GM18870 (cell line): Measurements from ENCODE around the gene CDK12.
"Not testable (repeated sequence)": the region's sequence is repeated elsewhere in the genome, so short reads cannot be mapped to it uniquely, and the experiment has no call there.

Experiments
- ATAC-seq: cut with Tn5 transposase; IDR thresholded peaks from one replicate; pipeline ENCODE4 v1.9.1; 2021; ENCODE audit warnings: moderate library complexity; ENCODE audit not compliant: unreplicated experiment

Gene CDK12

DNA sequence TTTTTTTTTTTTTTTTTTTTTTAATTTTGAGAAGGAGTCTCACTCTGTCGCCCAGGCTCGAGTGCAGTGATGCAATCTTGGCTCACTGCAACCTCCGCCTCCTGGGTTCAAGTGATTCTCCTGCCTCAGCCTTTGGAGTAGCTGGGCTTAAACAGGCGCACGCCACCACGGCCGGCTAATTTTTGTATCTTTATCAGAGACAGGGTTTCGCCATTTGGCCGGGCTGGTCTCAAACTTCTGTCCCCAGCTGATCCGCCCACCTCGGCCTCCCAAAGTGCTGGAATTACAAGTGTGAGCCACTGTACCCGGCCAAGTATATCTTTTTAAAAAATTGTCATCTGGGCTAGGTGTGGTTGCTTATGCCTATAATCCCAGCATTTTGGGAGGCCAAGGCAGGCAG lies 35.6 kb downstream of the CDK12 start:
- ATAC-seq, result not testable (repeated sequence)

GRCh38 chr17:39507511-39507910 lies 46.2 kb downstream of the CDK12 start:
- ATAC-seq, result no peak

- ATAC-seq, result no peak
These were observed 47.7 kb downstream of the CDK12 start for GRCh38 chr17:39508987-39509386.

GRCh38 chr17:39513309-39513708 lies 52.0 kb downstream of the CDK12 start:
- no peak for ATAC-seq

GRCh38 chr17:39513915-39514314 lies 52.6 kb downstream of the CDK12 start:
- ATAC-seq, result no peak

DNA sequence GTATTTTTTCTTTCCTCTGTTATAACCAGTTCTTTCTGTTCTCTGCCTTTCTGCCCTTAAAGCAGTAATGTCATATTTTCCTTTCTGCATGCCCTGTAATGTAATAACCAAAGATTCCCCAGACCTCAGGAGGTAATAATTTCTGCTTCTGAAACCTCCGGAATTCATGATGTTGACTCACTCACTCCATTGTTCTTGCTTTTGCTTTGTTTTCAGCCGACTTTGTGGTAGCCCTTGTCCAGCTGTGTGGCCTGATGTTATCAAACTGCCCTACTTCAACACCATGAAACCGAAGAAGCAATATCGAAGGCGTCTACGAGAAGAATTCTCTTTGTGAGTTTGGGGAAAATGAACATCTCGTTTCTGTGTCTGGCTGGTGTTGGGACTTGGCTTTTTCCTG lies 55.9 kb downstream of the CDK12 start:
- no peak for ATAC-seq

- ATAC-seq, result no peak
These were observed 64.7 kb downstream of the CDK12 start for GRCh38 chr17:39525801-39526506.

GRCh38 chr17:39527220-39527813 lies 66.0 kb downstream of the CDK12 start:
- ATAC-seq, result no peak

DNA sequence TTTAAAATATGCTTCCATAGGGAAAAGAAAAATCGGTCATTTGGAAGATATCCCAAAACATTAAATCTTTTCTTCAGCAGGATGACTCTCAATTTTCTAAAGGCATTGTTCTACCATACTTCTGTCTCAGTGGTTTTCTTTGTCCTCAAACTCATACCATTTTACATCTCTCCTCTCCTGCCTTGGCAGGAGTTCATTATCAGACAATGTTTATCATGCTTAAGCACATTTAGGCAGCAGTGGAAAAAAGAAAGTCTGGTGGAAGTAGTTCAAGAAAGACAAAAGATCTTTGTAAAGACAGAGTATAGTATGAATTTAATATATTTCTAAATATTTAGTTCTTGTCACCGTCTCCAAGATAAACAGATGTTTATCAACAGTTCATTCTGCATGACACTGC lies 68.2 kb downstream of the CDK12 start:
- no peak for ATAC-seq

DNA sequence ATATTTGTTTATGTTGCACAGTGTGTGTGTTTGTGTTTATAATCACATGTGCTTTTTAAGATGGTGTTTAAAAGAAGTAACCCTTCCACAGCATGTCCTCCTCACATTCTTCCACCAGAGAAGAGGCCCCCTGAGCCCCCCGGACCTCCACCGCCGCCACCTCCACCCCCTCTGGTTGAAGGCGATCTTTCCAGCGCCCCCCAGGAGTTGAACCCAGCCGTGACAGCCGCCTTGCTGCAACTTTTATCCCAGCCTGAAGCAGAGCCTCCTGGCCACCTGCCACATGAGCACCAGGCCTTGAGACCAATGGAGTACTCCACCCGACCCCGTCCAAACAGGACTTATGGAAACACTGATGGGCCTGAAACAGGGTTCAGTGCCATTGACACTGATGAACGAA lies 69.2 kb downstream of the CDK12 start:
- ATAC-seq, result no peak

- no peak for ATAC-seq
These were observed 70.0 kb downstream of the CDK12 start for GRCh38 chr17:39531252-39531651.

GRCh38 chr17:39533891-39534290 lies 72.6 kb downstream of the CDK12 start:
- no peak for ATAC-seq

GRCh38 chr17:39534768-39535405 lies 73.6 kb downstream of the CDK12 start:
- no peak for ATAC-seq

DNA sequence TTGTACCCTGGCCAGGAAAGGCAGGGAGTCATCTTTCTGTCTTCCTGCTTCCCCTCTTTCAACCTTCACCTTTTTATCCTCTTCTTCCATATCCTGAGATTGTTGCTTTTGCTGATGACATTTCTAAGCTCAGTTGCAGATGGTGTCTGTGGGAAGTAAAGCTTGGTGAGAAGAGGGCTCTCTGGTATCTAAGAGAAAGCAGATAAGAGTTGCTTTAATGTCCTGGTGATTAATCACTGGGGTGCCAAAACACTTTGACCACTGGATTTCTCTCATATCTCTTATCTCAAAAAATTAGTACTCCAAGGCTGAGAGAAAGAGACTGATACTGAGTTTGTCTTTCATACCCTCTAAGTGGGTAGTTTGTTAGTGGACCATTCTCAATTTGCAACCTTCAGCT lies 75.2 kb downstream of the CDK12 start:
- no peak for ATAC-seq

- ATAC-seq, result not testable (repeated sequence)
These were observed 76.1 kb downstream of the CDK12 start for GRCh38 chr17:39537364-39537763.

- no peak for ATAC-seq
These were observed 77.6 kb downstream of the CDK12 start for GRCh38 chr17:39538866-39539265.

GRCh38 chr17:39540611-39541010 lies 79.3 kb downstream of the CDK12 start:
- no peak for ATAC-seq

GRCh38 chr17:39541652-39542051 lies 80.4 kb downstream of the CDK12 start:
- no peak for ATAC-seq

GRCh38 chr17:39543176-39543575 lies 81.9 kb downstream of the CDK12 start:
- no peak for ATAC-seq

- ATAC-seq, result no peak
These were observed 82.4 kb downstream of the CDK12 start for GRCh38 chr17:39543664-39544063.

DNA sequence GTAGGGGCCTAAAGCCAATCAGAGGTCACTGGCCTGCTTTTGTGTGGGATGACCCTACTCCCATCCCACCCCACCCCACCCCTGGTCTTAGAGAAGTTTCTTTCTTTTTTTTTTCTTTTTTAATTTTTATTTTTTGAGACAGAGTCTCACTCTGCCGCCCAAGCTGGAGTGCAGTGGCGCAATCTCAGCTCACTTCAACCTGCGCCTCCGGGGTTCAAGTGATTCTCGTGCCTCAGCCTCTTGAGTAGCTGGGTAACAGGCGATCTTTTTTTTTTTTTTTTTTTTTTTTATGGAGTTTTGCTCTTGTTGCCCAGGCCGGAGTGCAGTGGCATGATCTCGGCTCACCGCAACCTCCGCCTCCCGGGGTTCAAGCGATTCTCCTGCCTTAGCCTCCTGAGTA lies 83.1 kb downstream of the CDK12 start:
- not testable (repeated sequence) for ATAC-seq

- ATAC-seq, result no peak
These were observed 86.6 kb downstream of the CDK12 start for GRCh38 chr17:39547713-39548478.
